ENCODE data around the gene PPDPF.
A peak's percentile ranks its signal among the peaks of the same experiment; 100 is the strongest.

Gene PPDPF

GRCh38 chr20:63537525-63538203, 17.1 kb downstream of the PPDPF start:
- DNase-seq (ENCODE audit: low read depth in 2 of 2) = peak; percentile 93 to 96

- DNase-seq (ENCODE audit: low read depth in 2 of 2) = no peak
Observed at GRCh38 chr20:63538204-63539091, 17.9 kb downstream of the PPDPF start.

- no peak for DNase-seq (ENCODE audit: low read depth in 2 of 2)
Observed at GRCh38 chr20:63539092-63539430, 18.5 kb downstream of the PPDPF start.

GRCh38 chr20:63539441-63540370, 19.1 kb downstream of the PPDPF start:
- no peak for DNase-seq (ENCODE audit: low read depth in 2 of 2)

GRCh38 chr20:63540417-63541186, 20.0 kb downstream of the PPDPF start:
- no peak for DNase-seq (ENCODE audit: low read depth in 2 of 2)

GRCh38 chr20:63541371-63541770, 20.8 kb downstream of the PPDPF start:
- no peak for DNase-seq (ENCODE audit: low read depth in 2 of 2)

GRCh38 chr20:63542031-63542559, 21.5 kb downstream of the PPDPF start:
- no peak for DNase-seq (ENCODE audit: low read depth in 2 of 2)

GRCh38 chr20:63542696-63543095, 22.1 kb downstream of the PPDPF start:
- no peak for DNase-seq (ENCODE audit: low read depth in 2 of 2)

- no peak for DNase-seq (ENCODE audit: low read depth in 2 of 2)
Observed at GRCh38 chr20:63543131-63543530, 22.6 kb downstream of the PPDPF start.

- DNase-seq (ENCODE audit: low read depth in 2 of 2) = no peak
Observed at GRCh38 chr20:63543733-63544132, 23.2 kb downstream of the PPDPF start.

GRCh38 chr20:63544241-63544957, 23.8 kb downstream of the PPDPF start:
- no peak for DNase-seq (ENCODE audit: low read depth in 2 of 2)

GRCh38 chr20:63544958-63545516, 24.5 kb downstream of the PPDPF start:
- DNase-seq (ENCODE audit: low read depth in 2 of 2) = no peak

- no peak for DNase-seq (ENCODE audit: low read depth in 2 of 2)
Observed at GRCh38 chr20:63545814-63546213, 25.2 kb downstream of the PPDPF start.

GRCh38 chr20:63546256-63546955, 25.8 kb downstream of the PPDPF start:
- no peak for DNase-seq (ENCODE audit: low read depth in 2 of 2)

GRCh38 chr20:63546956-63547724, 26.6 kb downstream of the PPDPF start:
- DNase-seq (ENCODE audit: low read depth in 2 of 2) = no peak

- DNase-seq (ENCODE audit: low read depth in 2 of 2) = no peak
Observed at GRCh38 chr20:63547725-63548480, 27.3 kb downstream of the PPDPF start, which contains the start of gene SRMS. TSS of gene SRMS (minus strand) at chr20:63547749. CDS start at chr20:63547463, 286 bp downstream.

GRCh38 chr20:63548542-63548941, 28.0 kb downstream of the PPDPF start:
- no peak for DNase-seq (ENCODE audit: low read depth in 2 of 2)

GRCh38 chr20:63549019-63549418, 28.5 kb downstream of the PPDPF start:
- no peak for DNase-seq (ENCODE audit: low read depth in 2 of 2)

Data from stimulated activated CD4-positive, alpha-beta T cell treated with anti-CD3 and anti-CD28 coated beads, Interleukin-15, amount 100 ng/mL, for 48 hours (primary cell).